ENCODE measurements around the gene RPL41.

DNA sequence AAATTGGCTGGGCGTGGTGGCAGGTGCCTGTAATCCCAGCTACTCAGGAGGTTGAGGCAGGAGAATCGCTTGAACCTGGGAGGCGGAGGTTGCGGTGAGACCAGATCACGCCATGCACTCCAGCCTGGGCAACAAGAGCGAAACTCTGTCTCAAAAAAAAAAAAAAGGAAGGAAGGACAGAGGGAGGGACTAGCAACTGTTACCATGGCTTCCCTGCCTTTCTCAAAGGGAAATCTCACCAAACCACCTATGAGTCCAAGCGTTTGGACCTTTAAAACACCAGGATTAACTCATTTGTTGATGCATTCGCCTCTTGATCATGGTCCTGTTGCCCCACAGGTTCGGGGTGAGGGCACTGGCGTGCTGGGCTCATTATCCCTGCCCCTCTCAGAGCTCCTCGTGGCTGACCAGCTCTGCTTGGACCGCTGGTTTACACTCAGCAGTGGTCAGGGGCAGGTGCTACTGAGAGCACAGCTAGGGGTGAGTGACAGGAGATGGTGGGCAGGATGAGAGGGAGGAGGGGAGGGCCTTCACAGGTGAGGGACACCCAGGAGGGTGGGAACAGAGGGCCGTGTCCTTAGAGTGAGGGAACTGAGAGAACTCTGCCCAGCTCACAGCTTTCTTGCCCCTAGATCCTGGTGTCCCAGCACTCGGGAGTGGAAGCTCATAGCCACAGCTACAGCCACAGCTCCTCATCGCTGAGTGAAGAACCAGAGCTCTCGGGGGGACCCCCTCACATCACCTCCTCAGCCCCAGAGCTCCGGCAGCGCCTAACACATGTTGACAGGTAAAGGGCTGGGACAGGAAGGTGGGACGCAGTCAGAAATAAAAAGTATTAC lies 25.7 kb downstream of the RPL41 start:
- TF ChIP-seq, protein P1, sequence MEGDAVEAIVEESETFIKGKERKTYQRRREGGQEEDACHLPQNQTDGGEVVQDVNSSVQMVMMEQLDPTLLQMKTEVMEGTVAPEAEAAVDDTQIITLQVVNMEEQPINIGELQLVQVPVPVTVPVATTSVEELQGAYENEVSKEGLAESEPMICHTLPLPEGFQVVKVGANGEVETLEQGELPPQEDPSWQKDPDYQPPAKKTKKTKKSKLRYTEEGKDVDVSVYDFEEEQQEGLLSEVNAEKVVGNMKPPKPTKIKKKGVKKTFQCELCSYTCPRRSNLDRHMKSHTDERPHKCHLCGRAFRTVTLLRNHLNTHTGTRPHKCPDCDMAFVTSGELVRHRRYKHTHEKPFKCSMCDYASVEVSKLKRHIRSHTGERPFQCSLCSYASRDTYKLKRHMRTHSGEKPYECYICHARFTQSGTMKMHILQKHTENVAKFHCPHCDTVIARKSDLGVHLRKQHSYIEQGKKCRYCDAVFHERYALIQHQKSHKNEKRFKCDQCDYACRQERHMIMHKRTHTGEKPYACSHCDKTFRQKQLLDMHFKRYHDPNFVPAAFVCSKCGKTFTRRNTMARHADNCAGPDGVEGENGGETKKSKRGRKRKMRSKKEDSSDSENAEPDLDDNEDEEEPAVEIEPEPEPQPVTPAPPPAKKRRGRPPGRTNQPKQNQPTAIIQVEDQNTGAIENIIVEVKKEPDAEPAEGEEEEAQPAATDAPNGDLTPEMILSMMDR (IDR thresholded peaks at IDR 0.05 in 4 of 5, conservative IDR thresholded peaks at IDR 0.05 in 1 of 5), result no peak
- no peak for TF ChIP-seq POLR2A (IDR thresholded peaks at IDR 0.05)

Data from gastrocnemius medialis (tissue), 4 donors.